Neural cell (in vitro differentiated cells): ENCODE data around the gene DPF1.

ENCODE experiments used
- CTCF ChIP-seq: fragments of 450-650 bp; IDR thresholded peaks from 2 replicates; pipeline ENCODE4 v1.5.1; 2014; ENCODE audit warnings: antibody characterized with exemption, mild to moderate bottlenecking, moderate library complexity; ENCODE audit not compliant: poor library complexity, severe bottlenecking
- EP300 ChIP-seq: fragments of 450-650 bp; conservative IDR thresholded peaks from 2 replicates; pipeline ENCODE4 v1.6.1; 2014; ENCODE audit warnings: antibody characterized with exemption, mild to moderate bottlenecking, moderate library complexity; ENCODE audit not compliant: poor library complexity, severe bottlenecking
- EZH2 ChIP-seq: fragments of 200-600, 300-800 bp; shearing (Covaris generic), sonication (generic); IDR thresholded peaks from 2 replicates; pipeline ENCODE4 v1.6.1; 2014; ENCODE audit warnings: antibody characterized with exemption, low read length, borderline replicate concordance, mild to moderate bottlenecking; ENCODE audit not compliant: insufficient read depth, poor library complexity, severe bottlenecking
- POLR2AphosphoS5 ChIP-seq: IDR thresholded peaks from 2 replicates; pipeline ENCODE4 v1.6.1; 2012
- RAD21 ChIP-seq: fragments of 450-650 bp; conservative IDR thresholded peaks from 2 replicates; pipeline ENCODE4 v1.6.1; 2014; ENCODE audit warnings: antibody characterized with exemption, mild to moderate bottlenecking, moderate library complexity
- SMC3 ChIP-seq: fragments of 450-650 bp; conservative IDR thresholded peaks from 2 replicates; pipeline ENCODE4 v1.6.1; 2014; ENCODE audit warnings: antibody characterized with exemption, mild to moderate bottlenecking, moderate library complexity; ENCODE audit not compliant: poor library complexity
- TAF1 ChIP-seq: IDR thresholded peaks from 2 replicates; pipeline ENCODE4 v1.6.1; 2012; ENCODE audit warnings: low read depth
- TF ChIP-seq, protein P1 (sequence below): IDR thresholded peaks from 2 replicates; pipeline ENCODE4 v1.6.1; 2012; ENCODE audit warnings: borderline replicate concordance

DNA sequence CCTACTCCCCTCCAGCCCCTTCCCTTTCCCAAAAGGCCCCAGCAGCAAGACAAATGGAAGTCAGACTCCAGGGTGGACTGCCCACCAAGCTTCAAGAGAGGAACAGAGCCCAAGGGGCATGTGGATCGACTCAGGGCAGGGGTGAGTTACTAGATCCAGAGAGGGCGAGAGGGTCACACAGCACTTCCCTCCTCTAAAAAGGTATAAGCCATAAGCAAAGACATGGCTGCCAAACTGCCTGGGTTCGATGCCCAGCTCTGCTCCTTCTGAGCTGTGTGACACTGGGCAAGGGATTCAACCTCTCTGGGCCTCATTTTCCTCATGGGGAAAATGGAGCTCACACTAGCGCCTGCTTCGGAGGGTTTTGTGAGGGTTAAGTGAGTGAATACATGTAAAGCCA lies 28.4 kb upstream of the DPF1 start:
- TF ChIP-seq, protein P1, sequence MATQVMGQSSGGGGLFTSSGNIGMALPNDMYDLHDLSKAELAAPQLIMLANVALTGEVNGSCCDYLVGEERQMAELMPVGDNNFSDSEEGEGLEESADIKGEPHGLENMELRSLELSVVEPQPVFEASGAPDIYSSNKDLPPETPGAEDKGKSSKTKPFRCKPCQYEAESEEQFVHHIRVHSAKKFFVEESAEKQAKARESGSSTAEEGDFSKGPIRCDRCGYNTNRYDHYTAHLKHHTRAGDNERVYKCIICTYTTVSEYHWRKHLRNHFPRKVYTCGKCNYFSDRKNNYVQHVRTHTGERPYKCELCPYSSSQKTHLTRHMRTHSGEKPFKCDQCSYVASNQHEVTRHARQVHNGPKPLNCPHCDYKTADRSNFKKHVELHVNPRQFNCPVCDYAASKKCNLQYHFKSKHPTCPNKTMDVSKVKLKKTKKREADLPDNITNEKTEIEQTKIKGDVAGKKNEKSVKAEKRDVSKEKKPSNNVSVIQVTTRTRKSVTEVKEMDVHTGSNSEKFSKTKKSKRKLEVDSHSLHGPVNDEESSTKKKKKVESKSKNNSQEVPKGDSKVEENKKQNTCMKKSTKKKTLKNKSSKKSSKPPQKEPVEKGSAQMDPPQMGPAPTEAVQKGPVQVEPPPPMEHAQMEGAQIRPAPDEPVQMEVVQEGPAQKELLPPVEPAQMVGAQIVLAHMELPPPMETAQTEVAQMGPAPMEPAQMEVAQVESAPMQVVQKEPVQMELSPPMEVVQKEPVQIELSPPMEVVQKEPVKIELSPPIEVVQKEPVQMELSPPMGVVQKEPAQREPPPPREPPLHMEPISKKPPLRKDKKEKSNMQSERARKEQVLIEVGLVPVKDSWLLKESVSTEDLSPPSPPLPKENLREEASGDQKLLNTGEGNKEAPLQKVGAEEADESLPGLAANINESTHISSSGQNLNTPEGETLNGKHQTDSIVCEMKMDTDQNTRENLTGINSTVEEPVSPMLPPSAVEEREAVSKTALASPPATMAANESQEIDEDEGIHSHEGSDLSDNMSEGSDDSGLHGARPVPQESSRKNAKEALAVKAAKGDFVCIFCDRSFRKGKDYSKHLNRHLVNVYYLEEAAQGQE = no peak
- TF ChIP-seq SMC3 (no peak), EZH2 (no peak), CTCF (no peak), POLR2AphosphoS5 (no peak), EP300 (no peak), RAD21 (no peak), TAF1 (no peak)
